SH-SY5Y (cell line): ENCODE results near the gene LTBP4.

Source experiments
- GATA2 ChIP-seq: IDR thresholded peaks from 2 replicates; pipeline ENCODE4 v1.6.1; 2011; ENCODE audit warnings: mild to moderate bottlenecking, low read depth, low read length
- GATA3 ChIP-seq: IDR thresholded peaks from 2 replicates; pipeline ENCODE4 v1.6.1; 2011; ENCODE audit warnings: low read depth, mild to moderate bottlenecking, low read length, moderate library complexity

LTBP4 gene

DNA sequence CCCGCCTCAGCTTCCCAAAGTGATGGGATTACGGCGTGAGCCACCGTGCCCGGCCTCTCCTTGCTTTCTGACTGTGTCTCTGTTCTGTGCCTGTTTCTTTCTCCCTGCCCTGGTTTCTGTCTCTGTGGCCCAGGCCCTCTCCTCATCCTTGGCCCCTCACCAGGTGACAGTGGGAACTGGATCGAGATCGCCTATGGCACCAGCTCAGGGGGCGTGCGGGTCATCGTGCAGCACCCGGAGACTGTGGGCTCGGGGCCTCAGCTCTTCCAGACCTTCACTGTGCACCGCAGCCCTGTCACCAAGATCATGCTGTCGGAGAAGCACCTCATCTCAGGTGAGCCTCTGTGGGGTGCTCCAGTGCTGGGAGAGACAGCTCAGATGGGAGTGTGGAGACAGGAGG lies 14.6 kb upstream of the LTBP4 start:
- TF ChIP-seq GATA2 (no peak), GATA3 (no peak)

DNA sequence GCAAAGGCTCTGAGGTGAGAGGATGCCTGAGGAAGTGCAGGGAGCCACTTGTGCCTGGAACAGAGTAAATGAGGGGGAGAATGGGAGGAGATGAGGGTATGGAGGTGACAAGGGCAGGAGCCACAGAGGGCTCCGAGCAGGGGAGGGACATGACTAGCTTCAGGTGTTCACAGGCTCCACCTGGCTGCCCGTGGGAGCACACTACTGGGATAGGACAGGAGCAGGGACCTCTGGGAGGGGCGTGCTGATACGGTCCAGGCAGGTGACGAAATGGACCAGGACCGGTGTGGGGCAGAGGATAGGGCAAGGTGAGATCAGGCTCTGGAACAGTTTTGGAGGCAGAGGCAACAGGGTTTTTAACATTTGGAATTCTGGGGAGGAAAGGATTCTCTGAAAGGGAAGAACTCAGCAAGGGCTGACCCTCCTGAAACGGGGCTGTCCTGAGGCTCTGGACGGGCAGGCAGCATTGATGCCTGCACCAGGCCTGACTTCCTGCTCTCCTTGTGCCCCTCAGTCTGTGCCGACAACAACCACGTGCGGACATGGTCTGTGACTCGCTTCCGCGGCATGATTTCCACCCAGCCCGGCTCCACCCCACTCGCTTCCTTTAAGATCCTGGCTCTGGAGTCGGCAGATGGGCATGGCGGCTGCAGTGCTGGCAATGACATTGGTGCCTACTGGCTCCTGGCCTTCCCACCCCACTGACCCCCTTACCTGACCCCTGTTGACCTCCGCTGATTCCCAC lies 12.9 kb upstream of the LTBP4 start:
- no peak for TF ChIP-seq GATA2
- no peak for TF ChIP-seq GATA3

DNA sequence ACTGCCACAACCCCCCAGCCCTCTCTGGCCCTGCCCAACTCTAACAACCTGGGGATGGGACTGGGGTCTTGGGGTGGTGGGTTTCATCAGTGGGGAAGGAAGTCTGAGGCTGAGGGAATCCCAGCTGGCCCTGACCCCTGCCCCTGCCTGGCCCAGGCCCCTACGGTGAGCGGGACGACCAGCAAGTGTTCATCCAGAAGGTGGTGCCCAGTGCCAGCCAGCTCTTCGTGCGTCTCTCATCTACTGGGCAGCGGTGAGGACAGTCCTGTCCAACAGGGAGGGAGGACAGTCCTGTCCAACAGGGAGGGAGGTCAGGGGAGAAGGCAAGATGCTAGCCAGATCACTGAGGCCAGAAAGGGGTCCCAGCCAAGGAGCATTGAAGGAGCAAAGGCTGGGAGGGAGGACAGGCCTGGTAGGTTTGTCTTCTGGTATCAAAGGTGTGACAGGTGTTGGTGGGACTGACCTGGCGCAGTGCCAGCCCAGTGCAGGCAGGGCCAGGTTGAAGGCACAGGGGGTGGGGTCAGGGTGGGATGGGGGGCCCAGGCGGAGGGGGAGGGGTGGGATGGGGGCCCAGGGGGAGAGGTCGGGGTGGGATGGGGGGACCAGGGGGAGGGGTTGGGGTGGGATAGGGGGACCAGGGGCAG lies 12.1 kb upstream of the LTBP4 start:
- no peak for TF ChIP-seq GATA3
- no peak for TF ChIP-seq GATA2

DNA sequence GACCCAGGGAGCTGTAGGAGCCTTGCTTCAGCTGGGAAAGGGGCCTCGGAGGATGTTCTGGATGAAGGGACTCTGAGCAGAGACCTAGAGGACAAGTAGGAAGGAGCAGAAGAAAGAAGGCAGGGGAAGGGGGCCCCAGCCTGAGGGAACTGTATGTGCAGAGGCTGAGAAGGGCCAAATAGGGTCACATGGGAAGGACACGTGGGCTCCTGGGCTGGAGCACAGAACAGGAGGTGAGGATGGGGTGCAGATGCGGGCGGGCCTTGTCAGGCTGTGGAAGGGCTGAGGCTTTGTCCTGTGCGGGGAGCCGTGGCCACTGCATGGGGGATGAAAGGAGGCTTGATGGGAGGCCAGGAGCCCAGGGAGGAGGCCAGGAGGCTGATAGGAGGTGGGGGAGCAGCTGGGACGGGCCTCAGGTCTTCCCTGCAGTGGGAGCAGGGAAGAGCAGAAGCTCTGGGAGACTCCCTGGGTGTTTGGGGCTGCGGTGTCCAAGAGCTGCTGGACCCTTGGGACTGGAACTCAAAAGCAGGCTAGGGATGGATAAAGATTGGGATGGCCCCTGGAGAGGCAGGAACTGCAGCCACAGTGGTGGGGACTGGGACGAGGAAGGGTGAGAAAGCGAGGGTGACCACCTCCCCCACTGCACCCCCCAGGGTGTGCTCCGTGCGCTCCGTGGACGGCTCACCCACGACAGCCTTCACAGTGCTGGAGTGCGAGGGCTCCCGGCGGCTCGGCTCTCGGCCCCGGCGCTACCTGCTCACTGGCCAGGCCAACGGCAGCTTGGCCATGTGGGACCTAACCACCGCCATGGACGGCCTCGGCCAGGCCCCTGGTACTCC lies 11.4 kb upstream of the LTBP4 start:
- TF ChIP-seq GATA2 (no peak), GATA3 (no peak)

DNA sequence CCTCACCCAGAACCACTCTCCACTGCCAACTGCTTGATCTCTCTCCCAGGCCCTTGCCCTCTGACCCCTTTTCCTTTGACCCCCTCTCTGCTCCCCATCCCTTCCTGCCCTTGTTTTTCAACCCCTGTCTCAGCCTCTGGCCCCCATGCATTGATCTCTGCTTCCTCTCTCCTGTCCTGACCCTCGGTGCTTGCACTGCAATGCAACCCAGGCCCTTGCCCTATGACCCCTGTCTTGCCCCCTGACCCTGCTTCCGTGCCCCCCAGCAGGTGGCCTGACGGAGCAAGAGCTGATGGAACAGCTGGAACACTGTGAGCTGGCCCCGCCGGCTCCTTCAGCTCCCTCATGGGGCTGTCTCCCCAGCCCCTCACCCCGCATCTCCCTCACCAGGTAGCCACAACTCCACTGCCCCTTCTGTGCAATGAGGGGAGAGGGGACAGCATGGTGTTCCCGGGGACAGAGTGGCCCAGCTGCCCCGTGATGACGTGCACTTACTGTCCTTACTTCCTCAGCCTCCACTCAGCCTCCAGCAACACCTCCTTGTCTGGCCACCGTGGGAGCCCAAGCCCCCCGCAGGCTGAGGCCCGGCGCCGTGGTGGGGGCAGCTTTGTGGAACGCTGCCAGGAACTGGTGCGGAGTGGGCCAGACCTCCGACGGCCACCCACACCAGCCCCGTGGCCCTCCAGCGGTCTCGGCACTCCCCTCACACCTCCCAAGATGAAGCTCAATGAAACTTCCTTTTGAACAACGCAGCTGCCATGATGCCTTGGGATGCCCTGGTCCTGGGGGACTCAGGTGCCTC lies 10.5 kb upstream of the LTBP4 start:
- TF ChIP-seq GATA2 (no peak), GATA3 (no peak)

DNA sequence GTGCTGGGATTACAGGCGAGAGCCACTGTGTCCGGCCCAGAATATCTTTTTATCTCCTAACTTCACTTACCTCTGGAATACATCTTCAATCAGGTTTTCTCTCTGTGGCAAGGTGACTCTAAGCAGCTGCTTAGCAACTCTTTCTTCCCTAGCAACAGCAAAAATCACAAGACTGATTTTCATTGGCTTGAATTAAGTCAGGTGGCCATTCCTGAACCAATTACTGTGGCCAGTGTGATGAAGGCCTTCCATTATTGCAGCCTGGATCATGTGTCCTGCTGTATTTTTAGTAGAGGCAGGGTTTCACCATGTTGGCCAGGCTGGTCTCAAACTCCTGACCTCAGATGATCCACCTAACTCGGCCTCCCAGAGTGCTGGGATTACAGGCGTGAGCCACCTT lies 9.0 kb upstream of the LTBP4 start:
- TF ChIP-seq GATA2 (no peak), GATA3 (no peak)

DNA sequence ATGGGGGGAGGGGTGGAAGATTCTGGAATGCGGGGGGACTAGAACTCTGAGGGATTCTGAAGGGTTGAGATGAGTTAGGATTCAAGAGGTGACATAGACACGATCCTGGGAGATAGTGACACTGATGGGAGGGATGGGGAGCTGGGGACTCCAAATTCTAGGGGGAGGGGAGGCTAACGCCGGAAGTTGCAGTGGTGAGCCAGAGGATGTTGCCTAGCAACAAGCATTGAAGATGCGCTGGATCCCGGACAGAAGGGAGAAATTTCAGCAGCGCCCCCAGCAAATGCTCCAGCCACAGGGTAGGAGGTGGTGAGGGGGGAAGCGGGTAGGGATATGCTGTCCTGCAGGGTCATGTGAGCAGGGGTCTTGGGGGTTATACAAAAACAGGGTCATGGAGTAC lies 6.9 kb upstream of the LTBP4 start:
- TF ChIP-seq GATA2 (no peak), GATA3 (no peak)

DNA sequence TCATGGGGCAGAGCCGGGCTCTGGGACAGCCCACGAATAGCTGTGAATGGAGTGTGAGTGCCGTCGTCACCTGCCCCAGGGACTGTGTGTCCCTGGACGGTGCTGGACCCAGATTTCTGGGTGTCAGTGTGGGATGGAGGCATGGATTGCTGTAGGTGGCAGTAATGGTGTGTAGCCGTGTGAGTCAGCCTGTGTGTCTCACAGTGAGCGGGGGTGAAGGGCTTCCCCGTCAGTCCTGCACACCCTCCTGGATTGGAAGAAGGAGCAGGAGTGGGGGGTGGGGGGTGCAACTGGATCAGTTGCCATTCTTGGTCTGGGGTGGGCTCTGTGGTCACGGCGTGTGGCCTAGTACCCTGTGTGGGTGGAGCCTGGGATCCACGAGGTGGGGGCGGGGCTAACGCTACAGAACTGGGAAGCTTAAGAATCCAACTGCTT lies 6.5 kb upstream of the LTBP4 start:
- TF ChIP-seq GATA3 (no peak), GATA2 (no peak)

DNA sequence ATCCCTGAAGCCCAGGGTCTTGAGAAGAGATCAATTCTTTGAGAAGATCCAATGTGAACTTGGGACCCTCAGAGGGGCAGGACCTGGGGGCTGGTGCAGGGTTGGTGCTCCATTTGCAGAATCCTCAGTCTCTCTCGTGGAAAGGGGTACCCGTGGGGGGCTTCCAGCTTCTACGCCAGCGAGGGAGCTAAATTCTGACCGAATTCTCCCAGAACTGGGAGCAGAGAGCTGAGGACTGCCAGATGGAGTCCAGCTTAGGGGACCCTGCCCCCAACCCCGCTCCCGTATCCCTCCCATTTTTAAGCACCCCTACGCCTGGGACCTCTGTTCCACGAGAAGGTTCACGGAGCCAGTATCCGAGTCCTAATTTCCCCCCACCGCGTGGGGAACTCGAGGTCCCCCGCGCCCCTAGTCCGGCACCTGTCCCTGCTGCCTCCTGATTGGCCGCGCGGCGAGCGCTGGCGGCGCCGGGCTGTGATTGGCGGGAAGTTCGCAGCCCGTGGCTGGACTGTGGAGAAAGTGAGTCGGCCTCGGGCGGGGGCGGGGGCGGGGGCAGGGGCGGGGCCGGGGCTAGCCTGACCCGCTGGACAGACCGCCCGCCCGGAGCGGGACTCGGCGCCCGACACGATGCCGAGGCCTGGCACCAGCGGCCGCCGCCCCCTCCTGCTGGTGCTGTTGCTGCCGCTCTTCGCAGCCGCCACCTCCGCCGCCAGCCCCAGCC lies 4.4 kb upstream of the LTBP4 start:
- TF ChIP-seq GATA3 (no peak), GATA2 (no peak)

DNA sequence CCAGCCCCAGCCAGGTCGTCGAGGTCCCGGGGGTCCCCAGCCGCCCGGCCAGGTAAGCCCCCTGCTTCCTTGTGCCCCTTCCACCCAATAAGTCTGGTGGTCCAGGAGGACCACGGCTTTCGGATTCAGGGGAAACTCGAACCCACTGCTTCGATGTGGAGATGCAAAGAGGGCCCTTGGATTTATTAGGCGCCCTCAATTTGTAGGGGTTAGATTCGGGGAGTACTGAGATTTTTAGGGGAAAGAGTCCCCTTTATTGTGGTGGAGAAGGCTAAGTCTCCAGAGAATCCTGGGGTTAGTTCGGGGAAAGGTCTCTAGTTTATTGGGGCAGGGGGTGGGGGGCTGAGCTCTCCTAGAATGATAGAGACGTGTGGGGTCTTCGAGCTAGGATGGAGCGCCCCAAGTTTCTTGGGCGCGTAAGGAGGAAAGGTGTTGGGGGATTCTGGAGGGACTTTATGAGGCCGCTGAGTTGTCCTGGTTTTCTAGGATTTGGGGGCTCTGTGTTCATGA lies 3.8 kb upstream of the LTBP4 start:
- TF ChIP-seq GATA2: no peak
- TF ChIP-seq GATA3: no peak

DNA sequence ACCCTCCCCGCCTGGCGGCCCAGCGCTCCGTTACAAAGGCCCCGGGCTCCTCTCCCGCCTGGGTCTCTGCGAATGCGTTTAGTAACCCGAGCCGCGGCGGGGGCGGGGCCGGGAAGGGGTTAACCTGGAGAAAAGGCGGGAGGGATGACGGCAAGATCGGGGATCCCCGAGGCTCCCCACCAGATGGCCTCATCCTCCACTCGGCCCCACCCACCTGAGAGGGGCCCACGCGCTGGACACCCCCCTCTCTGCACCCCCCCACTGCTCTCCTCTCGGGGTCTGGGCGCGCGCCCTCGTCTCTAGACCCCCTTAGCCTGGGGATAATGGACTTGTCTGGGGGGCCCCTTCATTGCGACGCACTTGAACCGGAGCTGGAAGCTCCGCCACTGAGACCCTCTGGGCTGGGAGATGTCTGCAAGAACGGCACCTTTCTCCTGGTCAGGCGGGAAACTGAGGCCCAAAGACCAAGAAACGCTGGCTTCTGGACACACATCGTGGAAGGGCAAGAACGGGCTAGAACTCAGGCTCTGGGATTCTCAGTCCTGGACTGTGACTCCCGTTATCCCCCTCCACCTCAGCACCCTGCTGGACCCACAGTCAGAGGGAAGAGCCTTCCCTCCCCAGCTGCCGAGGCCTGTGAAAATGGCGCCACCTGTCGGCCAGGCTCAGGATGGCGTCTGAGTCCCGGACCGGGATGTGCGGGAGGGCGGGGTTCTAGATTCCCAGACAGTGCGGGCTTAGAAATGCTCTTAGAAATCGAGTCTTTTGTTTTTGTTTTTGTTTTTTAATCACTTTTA lies 2.9 kb upstream of the LTBP4 start:
- no peak for TF ChIP-seq GATA3
- no peak for TF ChIP-seq GATA2

DNA sequence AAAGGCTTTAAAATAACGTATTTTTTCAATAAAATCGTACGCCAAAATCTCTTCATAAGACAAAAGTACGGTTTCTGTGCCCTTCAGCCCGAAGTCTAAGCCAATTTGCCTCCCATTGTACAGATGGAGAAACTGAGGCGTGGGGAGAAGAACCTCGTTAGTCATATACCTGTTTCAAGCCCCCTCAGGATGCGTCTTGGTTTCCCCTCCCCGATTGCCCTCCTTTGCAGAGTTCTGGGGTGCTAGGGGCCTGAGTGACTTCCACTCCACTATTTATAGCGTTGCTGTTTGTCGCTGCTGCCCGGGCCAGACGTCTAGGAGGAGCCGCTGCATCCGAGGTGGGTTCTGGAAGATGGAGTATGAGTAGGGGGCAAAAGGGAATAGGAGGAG lies 2.3 kb upstream of the LTBP4 start:
- TF ChIP-seq GATA3: no peak
- TF ChIP-seq GATA2: no peak
